Skeletal muscle tissue (tissue), 4 donors: Measurements from ENCODE around the gene PDE10A. TPM values are rescaled to one million over a fixed set of nuclear protein-coding genes. Genes with fewer than 3 reads are reported as not detected.

ENCODE experiments used
- H3K27ac ChIP-seq: one replicate; pipeline ENCODE4 v1.7.0; 2013; ENCODE audit warnings: mild to moderate bottlenecking, low read depth, low read length, inconsistent platforms
- H3K27me3 ChIP-seq, 3 donors: one replicate each; pipeline ENCODE4 v1.7.0; 2013; ENCODE audit warnings: low read length in 3 of 3; ENCODE audit not compliant: control insufficient read depth in 3 of 3, insufficient read depth in 3 of 3
- H3K36me3 ChIP-seq, 3 donors: one replicate each; pipeline ENCODE4 v1.7.0; 2013; ENCODE audit warnings: low read length in 3 of 3; ENCODE audit not compliant: control insufficient read depth in 3 of 3, insufficient read depth in 3 of 3
- H3K4me1 ChIP-seq, 3 donors: one replicate each; pipeline ENCODE4 v1.7.0; 2013; ENCODE audit warnings: low read length in 3 of 3, mild to moderate bottlenecking in 3 of 3; ENCODE audit not compliant: control insufficient read depth in 3 of 3, insufficient read depth in 3 of 3
- H3K4me3 ChIP-seq, 3 donors: one replicate each; pipeline ENCODE4 v1.7.0; 2013; ENCODE audit warnings: low read length in 3 of 3
- H3K9ac ChIP-seq, 3 donors: one replicate each; pipeline ENCODE4 v1.7.0; 2013; ENCODE audit warnings: low read length in 3 of 3, mild to moderate bottlenecking in 3 of 3, moderate library complexity in 2 of 3, low read depth in 1 of 3
- H3K9me3 ChIP-seq, 3 donors: one replicate each; pipeline ENCODE4 v1.7.0; 2013; ENCODE audit warnings: low read length in 3 of 3; ENCODE audit not compliant: control insufficient read depth in 3 of 3
- total RNA-seq: library from RNA; depleted of rRNA; stranded (reverse); fragments of >200 nt; gene quantifications from one replicate; pipeline ENCODE4 v1.2.3, GENCODE V29; 2014
- donor health status: Osteomylitis.

PDE10A gene
- total RNA-seq, 1 donor from 2014 or later, result 11.0 TPM

GRCh38 chr6:165657325-165657680 lies 5.7 kb downstream of the PDE10A start:
- Histone ChIP-seq H3K27me3 (peaks cover 0 to 36% (median 29%) of the 10 kb centered on the region in 3 donors), H3K27ac (no peak overlapping the region), H3K4me1 (peaks cover 0 to 12% (median 7%) of the 10 kb centered on the region in 3 donors), H3K9ac (no peak overlapping the region), H3K36me3 (no peaks in the 10 kb centered on the region), H3K9me3 (no peaks in the 10 kb centered on the region), H3K4me3 (no peak overlapping the region)

- H3K9me3 ChIP-seq, result no peaks in the 10 kb centered on the region
- H3K27me3 ChIP-seq, result peaks cover 0 to 35% (median 29%) of the 10 kb centered on the region in 3 donors
- no peaks in the 10 kb centered on the region for H3K36me3 ChIP-seq
- peaks cover 0 to 12% (median 7%) of the 10 kb centered on the region in 3 donors for H3K4me1 ChIP-seq
- no peak overlapping the region for H3K9ac ChIP-seq
- H3K4me3 ChIP-seq, result no peak overlapping the region
- no peak overlapping the region for H3K27ac ChIP-seq
Observed at GRCh38 chr6:165656581-165657324, 6.3 kb downstream of the PDE10A start.

- Histone ChIP-seq H3K4me3 (no peak overlapping the region), H3K9ac (no peak overlapping the region), H3K4me1 (peaks cover 0 to 6% (median 0%) of the 10 kb centered on the region in 3 donors), H3K27ac (no peak overlapping the region), H3K9me3 (peaks cover 0 to 2% (median 0%) of the 10 kb centered on the region in 3 donors), H3K27me3 (peaks cover 0 to 20% (median 17%) of the 10 kb centered on the region in 3 donors), H3K36me3 (no peaks in the 10 kb centered on the region)
Observed at GRCh38 chr6:165655191-165655590, 7.8 kb downstream of the PDE10A start.

GRCh38 chr6:165654144-165654543 lies 8.9 kb downstream of the PDE10A start:
- Histone ChIP-seq H3K27ac (no peak overlapping the region), H3K9me3 (peaks cover 0 to 2% (median 0%) of the 10 kb centered on the region in 3 donors), H3K4me1 (peaks cover 0 to 3% (median 2%) of the 10 kb centered on the region in 3 donors), H3K9ac (no peak overlapping the region), H3K4me3 (no peak overlapping the region), H3K36me3 (no peaks in the 10 kb centered on the region), H3K27me3 (peaks cover 0 to 10% (median 10%) of the 10 kb centered on the region in 3 donors)

- Histone ChIP-seq H3K27ac (no peak overlapping the region), H3K4me1 (peaks cover 0 to 4% (median 3%) of the 10 kb centered on the region in 3 donors), H3K27me3 (peaks cover 0 to 9% (median 5%) of the 10 kb centered on the region in 3 donors), H3K9me3 (peaks cover 0 to 2% (median 0%) of the 10 kb centered on the region in 3 donors), H3K4me3 (no peak overlapping the region), H3K9ac (no peak overlapping the region), H3K36me3 (no peaks in the 10 kb centered on the region)
Observed at GRCh38 chr6:165653607-165654006, 9.4 kb downstream of the PDE10A start.

GRCh38 chr6:165653196-165653595 lies 9.8 kb downstream of the PDE10A start:
- H3K36me3 ChIP-seq, result no peaks in the 10 kb centered on the region
- H3K4me3 ChIP-seq, result no peak overlapping the region
- peaks cover 0 to 4% (median 3%) of the 10 kb centered on the region in 3 donors for H3K4me1 ChIP-seq
- peaks cover 0 to 2% (median 0%) of the 10 kb centered on the region in 3 donors for H3K9me3 ChIP-seq
- no peak overlapping the region for H3K9ac ChIP-seq
- H3K27ac ChIP-seq, result no peak overlapping the region
- H3K27me3 ChIP-seq, result peaks cover 0 to 4% (median 2%) of the 10 kb centered on the region in 3 donors

GRCh38 chr6:165652766-165653165 lies 10.3 kb downstream of the PDE10A start:
- Histone ChIP-seq H3K9ac (no peak overlapping the region), H3K4me1 (peaks cover 0 to 4% (median 3%) of the 10 kb centered on the region in 3 donors), H3K36me3 (no peaks in the 10 kb centered on the region), H3K9me3 (peaks cover 0 to 2% (median 0%) of the 10 kb centered on the region in 3 donors), H3K27me3 (peaks cover 0 to 4% (median 2%) of the 10 kb centered on the region in 3 donors), H3K27ac (no peak overlapping the region), H3K4me3 (no peak overlapping the region)

GRCh38 chr6:165649166-165650137 lies 13.6 kb downstream of the PDE10A start:
- H3K27me3 ChIP-seq, result peaks cover 0 to under 1% (median 0%) of the 10 kb centered on the region in 3 donors
- no peaks in the 10 kb centered on the region for H3K36me3 ChIP-seq
- peaks cover 0 to 2% (median 0%) of the 10 kb centered on the region in 3 donors for H3K9me3 ChIP-seq
- no peak overlapping the region for H3K27ac ChIP-seq
- peaks cover 0 to 4% (median 3%) of the 10 kb centered on the region in 3 donors for H3K4me1 ChIP-seq
- no peak overlapping the region for H3K4me3 ChIP-seq
- no peak overlapping the region for H3K9ac ChIP-seq

GRCh38 chr6:165647041-165647440 lies 16.0 kb downstream of the PDE10A start:
- H3K27ac ChIP-seq, result no peak overlapping the region
- peaks cover 0 to 2% (median 0%) of the 10 kb centered on the region in 3 donors for H3K9me3 ChIP-seq
- H3K36me3 ChIP-seq, result no peaks in the 10 kb centered on the region
- no peak overlapping the region for H3K4me3 ChIP-seq
- peaks cover 0 to 4% (median 3%) of the 10 kb centered on the region in 3 donors for H3K4me1 ChIP-seq
- peaks cover 0 to 2% (median 0%) of the 10 kb centered on the region in 3 donors for H3K27me3 ChIP-seq
- H3K9ac ChIP-seq, result no peak overlapping the region
